Uterus (tissue), 4 donors: ENCODE results near the gene HORMAD1. TPM values are rescaled to one million over a fixed set of nuclear protein-coding genes. Genes with fewer than 3 reads are reported as not detected.

ENCODE experiments used
- DNase-seq, 2 donors: peaks; one replicate each; pipeline ENCODE4 v3.0.0-alpha.2; 2019 to 2020
- H3K27ac ChIP-seq, 2 donors: fragments of 200-600 bp; sonication (generic); 1 replicate in 1 of 2; 2 replicates in 1 of 2; pipeline ENCODE4 v1.5.1; 2016 to 2018
- H3K27me3 ChIP-seq, 2 donors: fragments of 200-600 bp; sonication (generic); one replicate each; pipeline ENCODE4 v1.5.1; 2018 to 2019; ENCODE audit warnings: control low read depth in 1 of 2
- H3K36me3 ChIP-seq, 2 donors: fragments of 200-600 bp; sonication (generic); one replicate each; pipeline ENCODE4 v1.5.1; 2019; ENCODE audit warnings: control low read depth in 1 of 2
- H3K4me1 ChIP-seq, 2 donors: fragments of 200-600 bp; sonication (generic); one replicate each; pipeline ENCODE4 v1.5.1; 2018 to 2019; ENCODE audit warnings: control low read depth in 1 of 2
- H3K4me3 ChIP-seq, 2 donors: fragments of 200-600 bp; sonication (generic); 1 replicate in 1 of 2; 2 replicates in 1 of 2; pipeline ENCODE4 v1.5.1; 2018 to 2019; ENCODE audit warnings: mild to moderate bottlenecking in 1 of 2
- H3K9me3 ChIP-seq, 2 donors: fragments of 200-600 bp; sonication (generic); one replicate each; pipeline ENCODE4 v1.5.1; 2019; ENCODE audit warnings: control low read depth in 1 of 2
- CTCF ChIP-seq, 4 experiments: fragments of 200-600 bp in 2 of 4; fragments of 450-650 bp in 2 of 4; sonication (generic) in 2 of 4; IDR thresholded peaks; one replicate each; pipeline ENCODE4 v1.5.1; 2016 to 2019; ENCODE audit warnings: antibody characterized with exemption in 4 of 4, mild to moderate bottlenecking in 2 of 4, moderate library complexity in 1 of 4
- POLR2A ChIP-seq, 2 donors: fragments of 450-650 bp; IDR thresholded peaks; one replicate each; pipeline ENCODE4 v1.6.1; 2016; ENCODE audit warnings: antibody characterized with exemption in 2 of 2, mild to moderate bottlenecking in 1 of 2, moderate library complexity in 1 of 2
- intact Hi-C: fragments of 100-400 bp; cut with DNase I; formaldehyde crosslinking; loops from one replicate; pipeline ENCODE4 v1.15.1; 2023; ENCODE audit warnings: low total_unique reads
- total RNA-seq, 4 donors: library from RNA; depleted of rRNA in 3 of 4; stranded (reverse); fragments of >200 nt in 3 of 4; gene quantifications; one replicate each; pipeline versions ENCODE4 v1.1.0 to v1.2.4, GENCODE V29; 2014 to 2023
- donor health status: DM: yes; HTN: yes; CAD: no.

Gene HORMAD1
- total RNA-seq, 4 donors from 2014 or later, result 0.62 TPM; not detected in 3

- peak within 1 kb of the TSS; percentile 62 to 72 for H3K4me3 ChIP-seq
- intact Hi-C loops, result no loop called here
- no peaks in the 10 kb centered on the region for H3K9me3 ChIP-seq
- peak; percentile 92 to 96 for DNase-seq
- H3K4me1 ChIP-seq, result no peaks in the 10 kb centered on the region
- TF ChIP-seq POLR2A (IDR thresholded peaks at IDR 0.05) (peak; percentile 65 to 70), CTCF (IDR thresholded peaks at IDR 0.05) (peak in 2 of 4 experiments; percentile 10 to 14)
- no peaks in the 10 kb centered on the region for H3K36me3 ChIP-seq
- H3K27me3 ChIP-seq, result no peaks in the 10 kb centered on the region
- H3K27ac ChIP-seq, result peak within 1 kb of the TSS; percentile 75 to 79
Observed at GRCh38 chr1:150696995-150697927, 23.4 kb downstream of the HORMAD1 start, which contains the start of gene GOLPH3L. Gene GOLPH3L, minus strand, starts transcription at chr1:150697154. Its CDS starts 2,316 bp downstream, at chr1:150694838.

- Histone ChIP-seq H3K36me3 (no peaks in the 10 kb centered on the region), H3K4me1 (no peaks in the 10 kb centered on the region), H3K27ac (peak overlapping the region; percentile 75 to 79), H3K27me3 (no peaks in the 10 kb centered on the region), H3K4me3 (peak overlapping the region; percentile 62 to 72), H3K9me3 (no peaks in the 10 kb centered on the region)
- TF ChIP-seq CTCF (IDR thresholded peaks at IDR 0.05) (no peak), POLR2A (IDR thresholded peaks at IDR 0.05) (no peak)
- DNase-seq, result no peak
- intact Hi-C loops, result no loop called here
Observed at GRCh38 chr1:150696590-150696989, 24.1 kb downstream of the HORMAD1 start.

- no peaks in the 10 kb centered on the region for H3K9me3 ChIP-seq
- no peaks in the 10 kb centered on the region for H3K4me1 ChIP-seq
- H3K27ac ChIP-seq, result peak overlapping the region; percentile 75 to 79
- TF ChIP-seq POLR2A (IDR thresholded peaks at IDR 0.05) (no peak), CTCF (IDR thresholded peaks at IDR 0.05) (no peak)
- H3K4me3 ChIP-seq, result peak overlapping the region; percentile 62 to 72
- no peaks in the 10 kb centered on the region for H3K27me3 ChIP-seq
- no peak for DNase-seq
- intact Hi-C loops, result no loop called here
- H3K36me3 ChIP-seq, result no peaks in the 10 kb centered on the region
Observed at GRCh38 chr1:150696162-150696561, 24.5 kb downstream of the HORMAD1 start.

- Histone ChIP-seq H3K27me3 (no peaks in the 10 kb centered on the region), H3K4me1 (no peaks in the 10 kb centered on the region), H3K36me3 (no peaks in the 10 kb centered on the region), H3K9me3 (no peaks in the 10 kb centered on the region), H3K27ac (no peak overlapping the region), H3K4me3 (no peak overlapping the region)
- TF ChIP-seq POLR2A (IDR thresholded peaks at IDR 0.05) (no peak), CTCF (IDR thresholded peaks at IDR 0.05) (no peak)
- intact Hi-C loops, result no loop called here
- DNase-seq, result no peak
Observed at GRCh38 chr1:150695561-150695960, 25.1 kb downstream of the HORMAD1 start.

- intact Hi-C loops, result no loop called here
- Histone ChIP-seq H3K36me3 (no peaks in the 10 kb centered on the region), H3K4me1 (no peaks in the 10 kb centered on the region), H3K27me3 (no peaks in the 10 kb centered on the region), H3K9me3 (no peaks in the 10 kb centered on the region), H3K27ac (no peak overlapping the region), H3K4me3 (no peak overlapping the region)
- DNase-seq, result no peak
- TF ChIP-seq CTCF (IDR thresholded peaks at IDR 0.05) (no peak), POLR2A (IDR thresholded peaks at IDR 0.05) (no peak)
Observed at GRCh38 chr1:150692720-150693119, 28.0 kb downstream of the HORMAD1 start.
